ENCODE measurements around the gene OVOL3.
A peak's percentile ranks its signal among the peaks of the same experiment; 100 is the strongest.

Gene OVOL3

GRCh38 chr19:36144624-36145023 is 33.7 kb downstream of the OVOL3 start:
- no peak for TF ChIP-seq CTCF (IDR thresholded peaks at IDR 0.05; ENCODE audit: extremely low read depth, missing control alignments)
- DNase-seq (ENCODE audit: low spot score), result no peak

GRCh38 chr19:36149673-36150406 is 38.9 kb downstream of the OVOL3 start:
- no peak for TF ChIP-seq CTCF (IDR thresholded peaks at IDR 0.05; ENCODE audit: extremely low read depth, missing control alignments)
- no peak for DNase-seq (ENCODE audit: low spot score)

GRCh38 chr19:36150586-36150985 is 39.6 kb downstream of the OVOL3 start:
- DNase-seq (ENCODE audit: low spot score), result no peak
- TF ChIP-seq CTCF (IDR thresholded peaks at IDR 0.05; ENCODE audit: extremely low read depth, missing control alignments), result no peak

- peak; percentile 42 for DNase-seq (ENCODE audit: low spot score)
- TF ChIP-seq CTCF (IDR thresholded peaks at IDR 0.05; ENCODE audit: extremely low read depth, missing control alignments), result no peak
These were observed 40.4 kb downstream of the OVOL3 start for GRCh38 chr19:36151144-36152018.

- peak; percentile 46 for DNase-seq (ENCODE audit: low spot score)
- TF ChIP-seq CTCF (IDR thresholded peaks at IDR 0.05; ENCODE audit: extremely low read depth, missing control alignments), result no peak
These were observed 41.0 kb downstream of the OVOL3 start for GRCh38 chr19:36152019-36152351.

GRCh38 chr19:36152352-36153091 is 41.6 kb downstream of the OVOL3 start, which contains the start of gene COX7A1:
TSS of gene COX7A1 (minus strand) at chr19:36152447. CDS start at chr19:36152407, 40 bp downstream.
- no peak for TF ChIP-seq CTCF (IDR thresholded peaks at IDR 0.05; ENCODE audit: extremely low read depth, missing control alignments)

More at GRCh38 chr19:36152352-36153091, 41.6 kb downstream of the OVOL3 start, which contains the start of gene COX7A1:
- no peak for DNase-seq (ENCODE audit: low spot score)

Data from GM20000 (cell line).